Right atrium auricular region (tissue), 2 donors: ENCODE results near the gene SPINK14. TPM values are rescaled to one million over a fixed set of nuclear protein-coding genes. Genes with fewer than 3 reads are reported as not detected.

Experiments used
- DNase-seq: peaks from one replicate; pipeline ENCODE4 v3.0.0-alpha.2; 2019; ENCODE audit warnings: low spot score
- H3K27ac ChIP-seq, 2 donors: fragments of 200-600 bp; sonication (generic); 1 replicate in 1 of 2; 2 replicates in 1 of 2; pipeline ENCODE4 v1.5.1; 2016 to 2019
- H3K27me3 ChIP-seq, 2 donors: fragments of 200-600 bp; sonication (generic); one replicate each; pipeline versions ENCODE4 v1.5.1 to v1.6.0; 2017 to 2019
- H3K36me3 ChIP-seq: fragments of 200-600 bp; sonication (generic); one replicate; pipeline ENCODE4 v1.5.1; 2016
- H3K4me1 ChIP-seq, 2 donors: fragments of 200-600 bp; sonication (generic); one replicate each; pipeline versions ENCODE4 v1.5.1 to v1.6.0; 2017 to 2019
- H3K4me3 ChIP-seq, 2 donors: fragments of 200-600 bp; sonication (generic); 1 replicate in 1 of 2; 2 replicates in 1 of 2; pipeline ENCODE4 v1.5.1; 2017 to 2019; ENCODE audit warnings: mild to moderate bottlenecking in 1 of 2, moderate library complexity in 1 of 2
- H3K9me3 ChIP-seq, 2 donors: fragments of 200-600 bp; sonication (generic); one replicate each; pipeline ENCODE4 v1.5.1; 2019
- total RNA-seq, 2 donors: library from RNA; depleted of rRNA; stranded (reverse); fragments of >200 nt; gene quantifications; one replicate each; pipeline ENCODE4 v1.1.0, GENCODE V29; 2016
- TF ChIP-seq, protein P1 (sequence below), 2 donors: fragments of 200-600 bp; sonication (generic); IDR thresholded peaks; one replicate each; pipeline ENCODE4 v1.5.1; 2019; ENCODE audit warnings: antibody characterized with exemption in 2 of 2

SPINK14 gene, protein sequence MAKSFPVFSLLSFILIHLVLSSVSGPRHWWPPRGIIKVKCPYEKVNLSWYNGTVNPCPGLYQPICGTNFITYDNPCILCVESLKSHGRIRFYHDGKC
- not detected for total RNA-seq

DNA sequence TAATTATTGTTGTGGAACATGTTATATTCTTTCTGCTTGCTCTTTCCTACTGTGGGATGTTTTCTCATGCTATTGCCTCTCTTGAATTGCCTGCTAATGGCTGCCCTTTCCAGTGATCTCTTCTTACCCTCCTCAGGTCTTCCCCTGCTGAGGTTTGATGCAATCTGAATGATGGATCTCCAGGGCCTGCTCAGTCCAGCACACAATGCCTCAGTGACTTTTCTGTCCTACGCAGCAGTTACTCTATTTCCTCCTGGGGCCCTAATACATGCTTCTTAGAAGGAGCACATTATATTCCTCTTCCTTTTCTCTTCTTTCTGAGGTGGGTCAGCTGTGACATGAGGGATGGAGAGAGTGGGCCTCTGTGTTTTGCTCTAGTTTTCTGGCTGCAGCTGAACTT lies at the start of gene SPINK14:
TSS of gene SPINK14 (plus strand) at position 301 of the 400 bp plus-strand sequence. CDS start 1,187 bp downstream, outside the sequence.
- H3K27ac ChIP-seq = no peak within 1 kb of the TSS
- no peaks in the 10 kb centered on the region for H3K36me3 ChIP-seq
- no peak within 1 kb of the TSS for H3K4me3 ChIP-seq
- no peak for DNase-seq
- TF ChIP-seq, protein P1, sequence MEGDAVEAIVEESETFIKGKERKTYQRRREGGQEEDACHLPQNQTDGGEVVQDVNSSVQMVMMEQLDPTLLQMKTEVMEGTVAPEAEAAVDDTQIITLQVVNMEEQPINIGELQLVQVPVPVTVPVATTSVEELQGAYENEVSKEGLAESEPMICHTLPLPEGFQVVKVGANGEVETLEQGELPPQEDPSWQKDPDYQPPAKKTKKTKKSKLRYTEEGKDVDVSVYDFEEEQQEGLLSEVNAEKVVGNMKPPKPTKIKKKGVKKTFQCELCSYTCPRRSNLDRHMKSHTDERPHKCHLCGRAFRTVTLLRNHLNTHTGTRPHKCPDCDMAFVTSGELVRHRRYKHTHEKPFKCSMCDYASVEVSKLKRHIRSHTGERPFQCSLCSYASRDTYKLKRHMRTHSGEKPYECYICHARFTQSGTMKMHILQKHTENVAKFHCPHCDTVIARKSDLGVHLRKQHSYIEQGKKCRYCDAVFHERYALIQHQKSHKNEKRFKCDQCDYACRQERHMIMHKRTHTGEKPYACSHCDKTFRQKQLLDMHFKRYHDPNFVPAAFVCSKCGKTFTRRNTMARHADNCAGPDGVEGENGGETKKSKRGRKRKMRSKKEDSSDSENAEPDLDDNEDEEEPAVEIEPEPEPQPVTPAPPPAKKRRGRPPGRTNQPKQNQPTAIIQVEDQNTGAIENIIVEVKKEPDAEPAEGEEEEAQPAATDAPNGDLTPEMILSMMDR (IDR thresholded peaks at IDR 0.05) = no peak
- H3K4me1 ChIP-seq = no peaks in the 10 kb centered on the region
- no peaks in the 10 kb centered on the region for H3K27me3 ChIP-seq
- H3K9me3 ChIP-seq = no peaks in the 10 kb centered on the region

DNA sequence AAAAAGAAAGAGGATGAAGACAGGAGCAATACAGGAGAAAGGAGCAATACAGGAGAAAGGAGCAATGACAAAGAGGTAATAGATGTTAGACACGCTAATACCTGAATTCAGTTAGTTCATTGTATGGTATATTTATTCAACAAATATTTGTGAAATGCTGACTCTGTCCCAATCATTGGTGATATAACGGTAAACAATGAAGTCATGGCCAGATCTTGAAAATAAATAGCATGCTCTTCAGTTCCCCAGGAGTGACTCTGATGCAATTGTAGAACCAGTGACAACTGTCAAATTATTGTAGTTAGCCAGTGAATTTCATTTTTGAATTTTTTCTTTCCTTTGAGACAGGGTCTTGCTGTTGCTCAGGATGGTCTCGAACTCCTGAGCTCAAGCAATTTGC lies 48.0 kb upstream of the SPINK14 start:
- TF ChIP-seq, protein P1 (IDR thresholded peaks at IDR 0.05) = no peak
- Histone ChIP-seq H3K9me3 (no peaks in the 10 kb centered on the region), H3K27me3 (no peaks in the 10 kb centered on the region), H3K4me3 (no peak overlapping the region), H3K4me1 (no peaks in the 10 kb centered on the region), H3K36me3 (no peaks in the 10 kb centered on the region), H3K27ac (no peak overlapping the region)
- DNase-seq = no peak

- Histone ChIP-seq H3K27ac (no peak overlapping the region), H3K9me3 (no peaks in the 10 kb centered on the region), H3K36me3 (no peaks in the 10 kb centered on the region), H3K4me1 (no peaks in the 10 kb centered on the region), H3K4me3 (no peak overlapping the region), H3K27me3 (no peaks in the 10 kb centered on the region)
- no peak for DNase-seq
- TF ChIP-seq, protein P1 (IDR thresholded peaks at IDR 0.05) = no peak
These were observed 42.7 kb upstream of the SPINK14 start for GRCh38 chr5:148125641-148126040.

DNA sequence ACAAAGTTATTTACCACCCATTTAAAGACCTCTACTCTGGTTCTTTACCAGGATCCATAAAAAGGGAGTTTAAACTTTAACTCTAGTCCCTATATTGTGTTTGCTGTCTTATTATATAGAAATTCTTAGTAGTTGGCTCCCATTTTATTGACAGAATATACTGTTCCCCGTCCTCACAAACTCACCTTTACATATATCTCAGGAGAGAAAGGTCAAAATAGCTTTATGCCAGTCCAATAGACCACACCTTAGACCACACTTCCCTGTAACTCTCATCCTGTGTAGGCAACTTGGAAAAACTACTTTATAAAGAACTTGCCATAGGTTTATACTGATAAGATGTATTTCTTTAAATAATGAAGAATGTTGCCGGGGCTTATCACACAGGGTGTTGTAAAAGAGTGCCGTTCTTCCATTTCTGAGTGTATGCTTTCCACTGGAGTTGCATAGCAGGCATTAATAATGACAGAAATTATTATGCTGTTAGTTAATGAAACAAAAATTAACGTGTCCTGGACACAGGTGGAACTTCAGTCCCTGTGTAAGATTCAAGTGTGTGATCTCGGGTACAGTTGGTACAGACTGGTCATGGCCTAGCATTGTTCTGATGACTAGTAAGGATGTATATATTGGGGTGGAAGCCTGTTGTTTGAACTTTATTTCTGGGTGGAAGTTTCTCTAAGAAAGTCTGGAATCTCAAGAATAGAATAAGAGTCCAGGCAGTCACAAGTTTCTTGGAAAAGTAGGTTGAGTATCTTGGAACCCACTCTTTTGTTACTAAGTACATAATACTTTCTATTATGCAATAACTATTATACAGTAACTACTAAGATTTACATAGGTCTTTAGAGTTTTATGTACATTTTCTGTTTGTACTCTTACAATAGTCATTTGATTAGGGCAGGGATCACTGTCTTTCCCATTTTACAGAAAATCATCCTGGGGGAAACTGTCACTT lies 33.0 kb upstream of the SPINK14 start:
- Histone ChIP-seq H3K4me1 (no peaks in the 10 kb centered on the region), H3K27ac (no peak overlapping the region), H3K27me3 (no peaks in the 10 kb centered on the region), H3K36me3 (no peaks in the 10 kb centered on the region), H3K4me3 (no peak overlapping the region), H3K9me3 (no peaks in the 10 kb centered on the region)
- no peak for DNase-seq
- TF ChIP-seq, protein P1 (IDR thresholded peaks at IDR 0.05) = no peak

DNA sequence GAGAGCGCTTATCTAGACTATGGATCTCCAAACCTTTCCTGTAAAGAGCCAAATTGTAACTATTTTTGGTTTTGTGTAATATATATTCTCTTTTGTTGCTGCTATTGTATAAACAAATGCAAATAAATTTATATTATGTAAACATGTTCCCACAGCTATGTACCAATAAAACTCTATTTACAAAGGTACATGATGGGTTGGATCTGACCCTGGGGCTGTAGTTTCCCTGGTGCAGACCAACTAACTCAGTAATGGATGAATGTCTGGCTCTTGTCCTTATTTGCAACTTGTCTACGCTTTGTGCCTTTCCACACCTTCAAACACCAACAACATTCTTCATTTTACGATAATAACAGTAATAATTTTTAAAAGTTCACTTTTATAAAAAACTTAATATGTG lies 27.5 kb upstream of the SPINK14 start:
- no peak for DNase-seq
- Histone ChIP-seq H3K27me3 (no peaks in the 10 kb centered on the region), H3K27ac (no peak overlapping the region), H3K4me1 (no peaks in the 10 kb centered on the region), H3K4me3 (no peak overlapping the region), H3K9me3 (no peaks in the 10 kb centered on the region), H3K36me3 (no peaks in the 10 kb centered on the region)
- TF ChIP-seq, protein P1 (IDR thresholded peaks at IDR 0.05) = no peak
